Astrocyte (in vitro differentiated cells and primary cell): ENCODE data around the gene PCDHGB4.
"Not testable (repeated sequence)": the region's sequence is repeated elsewhere in the genome, so short reads cannot be mapped to it uniquely, and the experiment has no call there.

Experiments used
- EZH2 ChIP-seq: IDR thresholded peaks from 2 replicates; pipeline ENCODE4 v1.6.1; 2012; ENCODE audit warnings: mild to moderate bottlenecking, low read length, inconsistent platforms; ENCODE audit not compliant: insufficient read depth
- TF ChIP-seq, protein P1 (sequence below): IDR thresholded peaks from 2 replicates; pipeline ENCODE4 v1.5.1; 2011; ENCODE audit warnings: low read depth, mild to moderate bottlenecking, inconsistent platforms, low read length, moderate library complexity; ENCODE audit not compliant: insufficient read depth

GRCh38 chr5:141432308-141432707 is 44.8 kb downstream of the PCDHGB4 start:
- TF ChIP-seq, protein P1, sequence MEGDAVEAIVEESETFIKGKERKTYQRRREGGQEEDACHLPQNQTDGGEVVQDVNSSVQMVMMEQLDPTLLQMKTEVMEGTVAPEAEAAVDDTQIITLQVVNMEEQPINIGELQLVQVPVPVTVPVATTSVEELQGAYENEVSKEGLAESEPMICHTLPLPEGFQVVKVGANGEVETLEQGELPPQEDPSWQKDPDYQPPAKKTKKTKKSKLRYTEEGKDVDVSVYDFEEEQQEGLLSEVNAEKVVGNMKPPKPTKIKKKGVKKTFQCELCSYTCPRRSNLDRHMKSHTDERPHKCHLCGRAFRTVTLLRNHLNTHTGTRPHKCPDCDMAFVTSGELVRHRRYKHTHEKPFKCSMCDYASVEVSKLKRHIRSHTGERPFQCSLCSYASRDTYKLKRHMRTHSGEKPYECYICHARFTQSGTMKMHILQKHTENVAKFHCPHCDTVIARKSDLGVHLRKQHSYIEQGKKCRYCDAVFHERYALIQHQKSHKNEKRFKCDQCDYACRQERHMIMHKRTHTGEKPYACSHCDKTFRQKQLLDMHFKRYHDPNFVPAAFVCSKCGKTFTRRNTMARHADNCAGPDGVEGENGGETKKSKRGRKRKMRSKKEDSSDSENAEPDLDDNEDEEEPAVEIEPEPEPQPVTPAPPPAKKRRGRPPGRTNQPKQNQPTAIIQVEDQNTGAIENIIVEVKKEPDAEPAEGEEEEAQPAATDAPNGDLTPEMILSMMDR = not testable (repeated sequence)
- TF ChIP-seq EZH2 = not testable (repeated sequence)
